H9 (cell line): Measurements from ENCODE around the gene SPRTN. TPM values are rescaled to one million over a fixed set of nuclear protein-coding genes. Genes with fewer than 3 reads are reported as not detected.

ENCODE experiments used
- DNase-seq: peaks from one replicate; pipeline ENCODE4 v3.0.0-alpha.2; 2017
- H2AFZ ChIP-seq: one replicate; pipeline ENCODE4 v1.6.1; 2013; ENCODE audit warnings: mild to moderate bottlenecking, low read length, control low read depth, moderate library complexity
- H2AK5ac ChIP-seq: 2 replicates; pipeline ENCODE4 v1.6.1; 2013; ENCODE audit warnings: low read length, control low read depth, mixed read lengths; ENCODE audit not compliant: insufficient read length
- H2BK120ac ChIP-seq: one replicate; pipeline ENCODE4 v1.6.1; 2013; ENCODE audit warnings: low read depth, mild to moderate bottlenecking, low read length, control low read depth, inconsistent platforms; ENCODE audit not compliant: poor library complexity, severe bottlenecking
- H2BK12ac ChIP-seq: 2 replicates; pipeline ENCODE4 v1.6.1; 2013; ENCODE audit warnings: low read length, control low read depth, mixed read lengths, low read depth; ENCODE audit not compliant: insufficient read length
- H2BK15ac ChIP-seq: 2 replicates; pipeline ENCODE4 v1.6.1; 2013; ENCODE audit warnings: low read depth, low read length, control low read depth
- H2BK20ac ChIP-seq: one replicate; pipeline ENCODE4 v1.6.1; 2013; ENCODE audit warnings: low read depth, mild to moderate bottlenecking, low read length, control low read depth, inconsistent platforms; ENCODE audit not compliant: poor library complexity, severe bottlenecking
- H2BK5ac ChIP-seq: 2 replicates; pipeline ENCODE4 v1.6.1; 2013; ENCODE audit warnings: low read length, control low read depth, mixed read lengths; ENCODE audit not compliant: insufficient read length
- H3K14ac ChIP-seq: 2 replicates; pipeline ENCODE4 v1.6.1; 2013; ENCODE audit warnings: low read length, control low read depth; ENCODE audit not compliant: insufficient read depth
- H3K18ac ChIP-seq: 2 replicates; pipeline ENCODE4 v1.6.1; 2013; ENCODE audit warnings: low read depth, mild to moderate bottlenecking, mixed read lengths, low read length, control low read depth; ENCODE audit not compliant: insufficient read length
- H3K23ac ChIP-seq: 2 replicates; pipeline ENCODE4 v1.6.1; 2013; ENCODE audit warnings: low read length, control low read depth, mixed read lengths, low read depth; ENCODE audit not compliant: insufficient read length
- H3K23me2 ChIP-seq: 2 replicates; pipeline ENCODE4 v1.6.1; 2013; ENCODE audit warnings: low read depth, mild to moderate bottlenecking, mixed read lengths, low read length, control low read depth; ENCODE audit not compliant: insufficient read length, poor library complexity, severe bottlenecking
- H3K27ac ChIP-seq: 2 replicates; pipeline ENCODE4 v1.5.1; 2013; ENCODE audit warnings: low read length, control low read depth, mixed read lengths, low read depth; ENCODE audit not compliant: insufficient read length
- H3K27me3 ChIP-seq: 2 replicates; pipeline ENCODE4 v1.6.1; 2013; ENCODE audit warnings: low read length, control low read depth, inconsistent platforms; ENCODE audit not compliant: insufficient read depth
- H3K4ac ChIP-seq: 2 replicates; pipeline ENCODE4 v1.6.1; 2013; ENCODE audit warnings: low read depth, mild to moderate bottlenecking, control low read depth, inconsistent platforms, low read length, moderate library complexity
- H3K4me1 ChIP-seq: 2 replicates; pipeline ENCODE4 v1.6.1; 2013; ENCODE audit warnings: low read length, control low read depth, inconsistent platforms; ENCODE audit not compliant: insufficient read depth
- H3K4me2 ChIP-seq: 2 replicates; pipeline ENCODE4 v1.6.1; 2013; ENCODE audit warnings: low read length, control low read depth, mixed read lengths; ENCODE audit not compliant: insufficient read length, insufficient read depth
- H3K56ac ChIP-seq: 2 replicates; pipeline ENCODE4 v1.6.1; 2013; ENCODE audit warnings: low read depth, mild to moderate bottlenecking, mixed read lengths, low read length, control low read depth; ENCODE audit not compliant: insufficient read length
- H3K79me1 ChIP-seq: 2 replicates; pipeline ENCODE4 v1.6.1; 2013; ENCODE audit warnings: low read depth, mild to moderate bottlenecking, moderate library complexity, low read length, control low read depth, inconsistent platforms; ENCODE audit not compliant: insufficient read depth, poor library complexity, severe bottlenecking
- H3K79me2 ChIP-seq: 2 replicates; pipeline ENCODE4 v1.6.1; 2013; ENCODE audit warnings: low read length, control low read depth, inconsistent platforms; ENCODE audit not compliant: insufficient read depth
- H3K9ac ChIP-seq: 2 replicates; pipeline ENCODE4 v1.6.1; 2013; ENCODE audit warnings: low read length, control low read depth, mixed read lengths; ENCODE audit not compliant: insufficient read length; ENCODE audit errors: extremely low read depth
- H3K9me3 ChIP-seq: one replicate; pipeline ENCODE4 v1.6.1; 2013; ENCODE audit warnings: low read depth, low read length, inconsistent platforms; ENCODE audit not compliant: control insufficient read depth
- H3T11ph ChIP-seq: one replicate; pipeline ENCODE4 v1.6.1; 2013; ENCODE audit warnings: mild to moderate bottlenecking, low read length, control low read depth, inconsistent platforms
- H4K20me1 ChIP-seq: one replicate; pipeline ENCODE4 v1.6.1; 2013; ENCODE audit not compliant: control insufficient read depth, insufficient read length, insufficient read depth
- H4K5ac ChIP-seq: 2 replicates; pipeline ENCODE4 v1.6.1; 2013; ENCODE audit warnings: low read depth, mild to moderate bottlenecking, mixed read lengths, low read length, control low read depth; ENCODE audit not compliant: insufficient read length
- H4K8ac ChIP-seq: replicated peaks from 2 replicates; pipeline ENCODE4 v1.6.1; 2013; ENCODE audit warnings: low read length, control low read depth, mixed read lengths, low read depth; ENCODE audit not compliant: insufficient read length
- H4K91ac ChIP-seq: 2 replicates; pipeline ENCODE4 v1.6.1; 2013; ENCODE audit warnings: low read depth, mild to moderate bottlenecking, moderate library complexity, mixed read lengths, low read length, control low read depth; ENCODE audit not compliant: insufficient read length
- H3K27ac Mint-ChIP-seq, 3 experiments: 2 replicates in 2 of 3; 3 replicates in 1 of 3; pipeline ENCODE4 v1.8.0; 2020 to 2021; ENCODE audit warnings: mixed read lengths in 3 of 3, mild to moderate bottlenecking in 1 of 3, moderate library complexity in 1 of 3
- H3K27me3 Mint-ChIP-seq: 2 replicates; pipeline ENCODE4 v1.8.0; 2021; ENCODE audit warnings: low read depth, mild to moderate bottlenecking, moderate library complexity, mixed read lengths
- H3K36me3 Mint-ChIP-seq, 3 experiments: 2 replicates in 2 of 3; 3 replicates in 1 of 3; pipeline ENCODE4 v1.8.0; 2020 to 2021; ENCODE audit warnings: low read depth in 3 of 3, mixed read lengths in 3 of 3; ENCODE audit not compliant: insufficient read depth in 1 of 3
- H3K4me1 Mint-ChIP-seq, 2 experiments: 2 replicates each; pipeline ENCODE4 v1.8.0; 2020; ENCODE audit warnings: mixed read lengths in 2 of 2
- H3K4me3 Mint-ChIP-seq, 2 experiments: 2 replicates in 1 of 2; 3 replicates in 1 of 2; pipeline ENCODE4 v1.8.0; 2020 to 2021; ENCODE audit warnings: mild to moderate bottlenecking in 2 of 2, mixed read lengths in 2 of 2, moderate library complexity in 1 of 2
- H3K9me3 Mint-ChIP-seq, 2 experiments: 2 replicates in 1 of 2; 3 replicates in 1 of 2; pipeline ENCODE4 v1.8.0; 2020; ENCODE audit warnings: mild to moderate bottlenecking in 2 of 2, mixed read lengths in 2 of 2, moderate library complexity in 1 of 2
- CTCF ChIP-seq: fragments of 200-600 bp; sonication (generic); conservative IDR thresholded peaks from 3 replicates; pipeline ENCODE4 v1.8.0; 2021; ENCODE audit warnings: antibody characterized with exemption, mild to moderate bottlenecking
- WGBS: extraction: QIAGEN DNeasy Blood & Tissue Kit; methylation state at CpG from one replicate; pipeline ENCODE4 v1.1.7; 2013; ENCODE audit warnings: missing lambda C conversion rate, low lambda C conversion rate, mixed read lengths; ENCODE audit not compliant: insufficient read length; ENCODE audit errors: extremely low coverage; 5-methylcytosine and 5-hydroxymethylcytosine counted together
- total RNA-seq: library from RNA; stranded (reverse); gene quantifications from 2 replicates; pipeline ENCODE4 v1.2.1, GENCODE V29; 2021

The SPRTN gene
- total RNA-seq, 1 experiment from 2014 or later: 14.8 TPM

DNA sequence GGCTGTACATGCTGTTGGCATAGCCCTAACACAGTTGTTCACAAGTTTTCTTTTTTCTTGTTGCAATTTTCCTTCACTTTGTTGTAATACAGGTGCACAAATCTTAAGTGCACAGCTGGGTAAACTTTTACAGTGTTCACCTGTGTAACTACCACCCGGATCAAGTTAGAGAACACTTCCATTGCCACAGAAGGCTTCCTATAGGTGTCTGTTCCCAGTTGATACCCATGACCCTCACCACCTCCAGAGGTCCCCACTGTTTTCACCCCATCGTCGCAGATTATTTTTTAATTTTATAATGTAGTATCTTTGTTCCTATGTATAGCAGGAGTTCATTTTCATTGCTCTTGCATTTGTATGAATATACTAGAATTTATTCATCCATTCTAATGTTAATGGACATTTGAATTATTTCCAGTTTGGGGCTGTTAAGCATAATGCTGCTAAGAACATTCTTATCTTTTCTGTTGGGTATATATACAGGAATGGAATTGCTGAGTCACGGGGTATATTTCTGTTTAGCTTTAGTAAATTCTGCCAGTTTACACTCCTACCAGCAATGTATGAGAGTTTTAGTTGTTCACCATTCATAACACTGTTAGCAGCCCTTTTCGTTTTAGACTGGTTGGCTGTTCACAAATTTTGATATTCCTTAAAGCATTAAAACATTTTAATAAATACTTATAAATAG, 16.4 kb downstream of the SPRTN start:
- no peak overlapping the region for H2BK12ac ChIP-seq
- no peak overlapping the region for H2AFZ ChIP-seq
- Mint-ChIP-seq H3K27me3 (no peaks in the 10 kb centered on the region), H3K4me1 (no peaks in the 10 kb centered on the region), H3K27ac (no peak overlapping the region), H3K9me3 (no peaks in the 10 kb centered on the region), H3K4me3 (no peak overlapping the region), H3K36me3 (peaks cover 5 to 33% (median 18%) of the 10 kb centered on the region in 3 experiments; a peak in 6 of 7 replicates)
- no peak for TF ChIP-seq CTCF
- no peak overlapping the region for H3K4ac ChIP-seq
- no peaks in the 10 kb centered on the region for H3K23me2 ChIP-seq
- H3K4me1 ChIP-seq: no peaks in the 10 kb centered on the region
- no peak overlapping the region for H3K23ac ChIP-seq
- no peak overlapping the region for H3K56ac ChIP-seq
- H4K91ac ChIP-seq: no peak overlapping the region
- no peaks in the 10 kb centered on the region for H3K9me3 ChIP-seq
- H4K20me1 ChIP-seq: no peaks in the 10 kb centered on the region
- DNase-seq: no peak
- no peak overlapping the region for H3K18ac ChIP-seq
- H3K9ac ChIP-seq: no peak overlapping the region
- H3K14ac ChIP-seq: no peak overlapping the region
- no peak overlapping the region for H3K27ac ChIP-seq
- H2BK5ac ChIP-seq: no peak overlapping the region
- no peaks in the 10 kb centered on the region for H3K27me3 ChIP-seq
- H2BK15ac ChIP-seq: no peak overlapping the region
- H3T11ph ChIP-seq: no peak overlapping the region
- no peak overlapping the region for H3K4me2 ChIP-seq
- no peak overlapping the region for H2BK120ac ChIP-seq
- H3K79me1 ChIP-seq: no peaks in the 10 kb centered on the region
- no peak overlapping the region for H2BK20ac ChIP-seq
- WGBS: no CpG with 5 or more reads among the region's 5 CpGs
- no peaks in the 10 kb centered on the region for H3K79me2 ChIP-seq
- H2AK5ac ChIP-seq: no peak overlapping the region
- H4K5ac ChIP-seq: no peak overlapping the region
- no peak overlapping the region for H4K8ac ChIP-seq
